H1 (cell line): ENCODE measurements around the gene IL1A. TPM values are rescaled to one million over a fixed set of nuclear protein-coding genes. Genes with fewer than 3 reads are reported as not detected.

Experiments
- BRCA1 ChIP-seq: IDR thresholded peaks from 2 replicates; pipeline ENCODE4 v1.6.1; 2012; ENCODE audit warnings: low read depth, low read length, improper control_type of control experiment
- CEBPB ChIP-seq: IDR thresholded peaks from 2 replicates; pipeline ENCODE4 v1.6.1; 2012; ENCODE audit warnings: low read depth, low read length
- EP300 ChIP-seq, 2 experiments: IDR thresholded peaks; 1 replicate in 1 of 2; 2 replicates in 1 of 2; pipeline ENCODE4 v1.6.1; 2011 to 2012; ENCODE audit warnings: low read depth in 2 of 2, low read length in 2 of 2, mild to moderate bottlenecking in 2 of 2, borderline replicate concordance in 1 of 2, inconsistent platforms in 1 of 2, moderate library complexity in 1 of 2
- JUN ChIP-seq: IDR thresholded peaks from 2 replicates; pipeline ENCODE4 v1.6.1; 2011; ENCODE audit warnings: low read depth, mild to moderate bottlenecking, improper control_type of control experiment, low read length
- polyA plus RNA-seq, 7 experiments: library from polyadenylated mRNA; depleted of rRNA in 3 of 7; stranded (reverse) in 5 of 7; unstranded in 2 of 7; fragments of >200 nt in 5 of 7; fragments of 200-250 nt in 2 of 7; gene quantifications; 1 replicate in 5 of 7; 2 replicates in 1 of 7; 4 replicates in 1 of 7; pipeline versions ENCODE4 v1.2.1 to v1.2.3, GENCODE V29; 2011 to 2013; ENCODE audit warnings: missing spikeins in 2 of 7, mixed read lengths in 2 of 7
- total RNA-seq: library from RNA; stranded (reverse); fragmentation: NEBNext Ultra II Directional; extraction: Animal tissue kit (Norgen Biotek cat#: 25700); gene quantifications from 2 replicates; pipeline ENCODE4 v1.2.1, GENCODE V29; 2021

Gene IL1A
- total and polyA plus RNA-seq, 2 of the 8 experiments (the other 6 are each of a cell fraction or from before 2014, with no cell fraction given) = 0.32 to 0.74 TPM

DNA sequence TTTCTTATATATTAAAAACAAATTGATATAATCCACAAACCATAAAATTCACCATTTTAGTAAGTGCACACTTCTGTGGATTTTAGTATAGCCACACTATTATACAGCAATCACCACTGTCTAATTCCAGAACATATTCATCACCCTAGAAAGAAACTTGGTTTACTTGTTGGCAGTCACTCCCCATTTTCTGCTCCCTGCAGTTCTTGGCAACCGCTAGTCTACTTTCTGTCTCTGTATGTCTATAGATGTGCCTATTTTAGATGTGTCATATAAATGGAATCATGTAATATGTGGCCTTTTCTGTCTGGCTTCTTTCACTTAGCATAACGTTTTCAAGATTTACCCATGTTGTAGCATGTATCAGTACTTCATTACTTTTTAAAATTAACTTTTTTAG is 25.6 kb downstream of the IL1A start (continued):
- no peak for TF ChIP-seq EP300 (IDR thresholded peaks at IDR 0.05; ENCODE audit: borderline replicate concordance in 1 of 2, low read depth in 2 of 2, low read length in 2 of 2)
- TF ChIP-seq BRCA1 = no peak
- no peak for TF ChIP-seq CEBPB
- TF ChIP-seq JUN = no peak
